Neutrophil (primary cell): ENCODE measurements around the gene SURF2.

ENCODE experiments used
- H3K27ac ChIP-seq: fragments of 200-600 bp; sonication (generic); 2 replicates; pipeline ENCODE4 v1.5.1; 2016; ENCODE audit warnings: mild to moderate bottlenecking, moderate library complexity
- H3K27me3 ChIP-seq: fragments of 200-600 bp; sonication (generic); 2 replicates; pipeline ENCODE4 v1.6.0; 2016; ENCODE audit warnings: mild to moderate bottlenecking
- H3K36me3 ChIP-seq: fragments of 200-600 bp; sonication (generic); 2 replicates; pipeline ENCODE4 v1.5.1; 2017
- H3K4me1 ChIP-seq, 2 experiments: fragments of 200-600 bp in 1 of 2; sonication (generic) in 1 of 2; 1 replicate in 1 of 2; 2 replicates in 1 of 2; pipeline versions ENCODE4 v1.5.1 to v1.6.1; 2013 to 2016; ENCODE audit warnings: low read depth in 1 of 2, low read length in 1 of 2, mild to moderate bottlenecking in 1 of 2, moderate library complexity in 1 of 2; ENCODE audit not compliant: control insufficient read depth in 1 of 2, insufficient read depth in 1 of 2
- H3K4me3 ChIP-seq, 2 experiments: fragments of 200-600 bp in 1 of 2; sonication (generic) in 1 of 2; 1 replicate in 1 of 2; 2 replicates in 1 of 2; pipeline ENCODE4 v1.5.1; 2013 to 2016; ENCODE audit warnings: low read depth in 1 of 2, low read length in 1 of 2, mild to moderate bottlenecking in 1 of 2, moderate library complexity in 1 of 2
- H3K9me3 ChIP-seq: fragments of 200-600 bp; sonication (generic); 2 replicates; pipeline ENCODE4 v1.5.1; 2016
- TF ChIP-seq, protein P1 (sequence below): fragments of 200-600 bp; sonication (generic); IDR thresholded peaks from 2 replicates; pipeline ENCODE4 v1.5.1; 2016; ENCODE audit warnings: antibody characterized with exemption

SURF2 gene

DNA sequence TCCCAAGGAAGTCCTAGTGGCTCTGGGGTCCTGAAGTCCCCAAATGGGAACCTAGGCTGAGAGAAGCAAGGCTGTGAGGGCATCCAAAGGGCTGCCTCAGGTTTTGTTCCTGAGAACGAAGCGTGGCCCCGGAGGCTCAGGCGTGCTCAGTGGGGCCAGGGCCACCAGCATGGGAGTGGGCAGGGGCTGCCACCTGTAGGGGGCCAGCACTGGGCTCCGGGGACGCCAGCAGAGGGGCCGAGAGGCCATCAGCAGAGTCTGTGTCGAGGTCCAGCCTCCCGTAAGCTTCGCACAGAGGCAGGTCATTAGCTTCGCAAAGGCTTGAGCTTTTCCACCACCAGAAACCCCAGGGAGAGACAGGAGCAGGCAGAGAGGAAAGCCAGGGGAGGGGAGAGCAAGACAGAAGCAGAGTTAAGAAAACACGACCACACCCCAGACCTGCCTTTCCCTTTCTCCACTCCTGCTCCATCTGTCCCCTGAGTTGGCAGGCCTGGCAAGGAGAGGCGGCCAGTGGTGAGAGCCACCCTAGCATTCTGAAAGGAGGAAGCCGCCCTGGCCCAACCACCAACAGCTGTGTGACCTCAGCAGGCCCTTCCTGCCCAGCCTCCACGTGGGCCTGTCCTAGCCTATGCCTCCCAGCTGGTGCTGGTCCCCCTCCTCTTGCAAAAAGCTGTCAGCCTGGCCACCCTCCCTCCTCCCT, 14.8 kb upstream of the SURF2 start:
- H3K9me3 ChIP-seq: no peaks in the 10 kb centered on the region
- peaks cover 67 to 80% of the 10 kb centered on the region in 2 experiments for H3K4me1 ChIP-seq
- peaks cover 47% of the 10 kb centered on the region for H3K36me3 ChIP-seq
- TF ChIP-seq, protein P1, sequence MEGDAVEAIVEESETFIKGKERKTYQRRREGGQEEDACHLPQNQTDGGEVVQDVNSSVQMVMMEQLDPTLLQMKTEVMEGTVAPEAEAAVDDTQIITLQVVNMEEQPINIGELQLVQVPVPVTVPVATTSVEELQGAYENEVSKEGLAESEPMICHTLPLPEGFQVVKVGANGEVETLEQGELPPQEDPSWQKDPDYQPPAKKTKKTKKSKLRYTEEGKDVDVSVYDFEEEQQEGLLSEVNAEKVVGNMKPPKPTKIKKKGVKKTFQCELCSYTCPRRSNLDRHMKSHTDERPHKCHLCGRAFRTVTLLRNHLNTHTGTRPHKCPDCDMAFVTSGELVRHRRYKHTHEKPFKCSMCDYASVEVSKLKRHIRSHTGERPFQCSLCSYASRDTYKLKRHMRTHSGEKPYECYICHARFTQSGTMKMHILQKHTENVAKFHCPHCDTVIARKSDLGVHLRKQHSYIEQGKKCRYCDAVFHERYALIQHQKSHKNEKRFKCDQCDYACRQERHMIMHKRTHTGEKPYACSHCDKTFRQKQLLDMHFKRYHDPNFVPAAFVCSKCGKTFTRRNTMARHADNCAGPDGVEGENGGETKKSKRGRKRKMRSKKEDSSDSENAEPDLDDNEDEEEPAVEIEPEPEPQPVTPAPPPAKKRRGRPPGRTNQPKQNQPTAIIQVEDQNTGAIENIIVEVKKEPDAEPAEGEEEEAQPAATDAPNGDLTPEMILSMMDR: no peak
- peak overlapping the region; percentile 99 for H3K27ac ChIP-seq
- H3K4me3 ChIP-seq: peak overlapping the region; percentile 53 to 68
- H3K27me3 ChIP-seq: no peaks in the 10 kb centered on the region

GRCh38 chr9:133342069-133342406, 14.3 kb upstream of the SURF2 start:
- peaks cover 47% of the 10 kb centered on the region for H3K36me3 ChIP-seq

DNA sequence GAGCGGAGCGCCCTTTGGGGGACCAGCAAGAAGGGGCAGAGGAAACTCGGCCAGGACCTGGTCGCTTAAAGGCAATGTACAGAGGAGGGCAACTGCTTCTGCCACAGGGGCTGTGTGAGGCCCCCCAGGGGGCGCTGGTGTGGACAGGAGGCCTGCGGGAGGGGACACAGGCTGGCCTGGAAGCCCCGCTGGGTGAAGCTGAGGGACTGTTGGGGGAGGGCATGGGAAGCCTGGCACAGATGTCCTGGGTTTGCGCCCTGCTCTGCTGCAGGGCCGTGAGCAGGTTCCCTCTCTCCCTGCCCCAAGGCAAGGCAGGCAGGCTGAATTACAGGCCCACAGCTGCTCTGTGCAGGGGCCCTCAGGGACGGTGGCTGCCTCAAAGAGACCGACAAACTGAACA, 13.8 kb upstream of the SURF2 start:
- peaks cover 71 to 81% of the 10 kb centered on the region in 2 experiments for H3K4me1 ChIP-seq
- peaks cover 47% of the 10 kb centered on the region for H3K36me3 ChIP-seq
- peak overlapping the region; percentile 99 for H3K27ac ChIP-seq
- H3K9me3 ChIP-seq: no peaks in the 10 kb centered on the region
- peak overlapping the region in 1 of 2 experiments; percentile 68 for H3K4me3 ChIP-seq
- TF ChIP-seq, protein P1: no peak
- H3K27me3 ChIP-seq: no peaks in the 10 kb centered on the region

More at GRCh38 chr9:133342069-133342406, 14.3 kb upstream of the SURF2 start:
- H3K4me3 ChIP-seq: peak overlapping the region; percentile 53 to 68
- peaks cover 67 to 80% of the 10 kb centered on the region in 2 experiments for H3K4me1 ChIP-seq
- TF ChIP-seq, protein P1: peak; percentile 43
- no peaks in the 10 kb centered on the region for H3K9me3 ChIP-seq
- H3K27me3 ChIP-seq: no peaks in the 10 kb centered on the region
- peak overlapping the region; percentile 99 for H3K27ac ChIP-seq

DNA sequence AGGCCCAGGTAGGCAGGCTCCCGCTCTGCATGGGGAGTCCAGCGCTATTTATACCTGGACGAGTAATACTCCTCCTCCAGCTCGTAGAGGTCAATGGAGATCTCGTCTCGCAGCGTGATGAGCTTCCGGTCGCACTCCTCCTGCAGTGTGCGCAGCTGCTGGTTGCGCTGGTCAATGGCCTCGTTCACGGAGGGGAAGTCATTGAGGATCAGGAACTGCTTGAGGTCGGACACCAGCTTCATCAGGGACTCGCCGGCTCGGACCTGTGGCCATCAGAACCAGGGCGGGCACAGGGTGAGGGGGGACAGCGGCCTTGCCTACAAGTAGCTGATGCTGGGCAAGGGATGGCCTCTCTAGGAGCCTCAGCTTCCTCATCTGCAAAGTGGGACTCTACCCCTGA, 12.3 kb upstream of the SURF2 start:
- no peak overlapping the region for H3K27ac ChIP-seq
- H3K27me3 ChIP-seq: no peaks in the 10 kb centered on the region
- H3K36me3 ChIP-seq: peaks cover 48% of the 10 kb centered on the region
- no peaks in the 10 kb centered on the region for H3K9me3 ChIP-seq
- H3K4me3 ChIP-seq: no peak overlapping the region
- TF ChIP-seq, protein P1: no peak
- peaks cover 66 to 77% of the 10 kb centered on the region in 2 experiments for H3K4me1 ChIP-seq

DNA sequence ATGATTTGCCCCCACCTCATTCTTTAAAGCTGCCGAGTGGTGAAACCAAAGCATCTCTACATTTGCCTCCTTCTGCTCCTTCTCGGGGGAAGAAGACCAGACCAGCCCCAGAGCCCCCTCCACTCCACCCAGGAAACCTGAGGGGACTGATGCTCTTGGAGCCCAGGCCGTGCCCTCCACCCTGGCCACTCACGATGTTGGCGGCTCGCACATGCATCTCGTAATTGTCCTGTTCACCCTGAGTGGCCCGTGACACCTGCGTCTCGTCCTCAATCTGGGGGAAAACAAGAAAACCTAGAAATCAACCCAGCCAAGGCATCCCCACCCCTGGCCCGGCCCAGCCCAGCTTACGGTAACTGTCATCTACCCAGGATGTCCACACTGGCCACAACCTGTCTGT, 11.4 kb upstream of the SURF2 start:
- Histone ChIP-seq H3K4me3 (no peak overlapping the region), H3K4me1 (peaks cover 63 to 73% of the 10 kb centered on the region in 2 experiments), H3K36me3 (peaks cover 57% of the 10 kb centered on the region), H3K27me3 (no peaks in the 10 kb centered on the region), H3K27ac (no peak overlapping the region), H3K9me3 (no peaks in the 10 kb centered on the region)
- TF ChIP-seq, protein P1: no peak
